GM12801 (cell line): ENCODE measurements around the gene OBP2B.

ENCODE experiments used
- TF ChIP-seq, protein P1 (sequence below): IDR thresholded peaks from one replicate; pipeline ENCODE4 v1.5.1; 2011; ENCODE audit warnings: control low read depth; ENCODE audit not compliant: insufficient read length; ENCODE audit errors: extremely low read depth

The OBP2B gene

DNA sequence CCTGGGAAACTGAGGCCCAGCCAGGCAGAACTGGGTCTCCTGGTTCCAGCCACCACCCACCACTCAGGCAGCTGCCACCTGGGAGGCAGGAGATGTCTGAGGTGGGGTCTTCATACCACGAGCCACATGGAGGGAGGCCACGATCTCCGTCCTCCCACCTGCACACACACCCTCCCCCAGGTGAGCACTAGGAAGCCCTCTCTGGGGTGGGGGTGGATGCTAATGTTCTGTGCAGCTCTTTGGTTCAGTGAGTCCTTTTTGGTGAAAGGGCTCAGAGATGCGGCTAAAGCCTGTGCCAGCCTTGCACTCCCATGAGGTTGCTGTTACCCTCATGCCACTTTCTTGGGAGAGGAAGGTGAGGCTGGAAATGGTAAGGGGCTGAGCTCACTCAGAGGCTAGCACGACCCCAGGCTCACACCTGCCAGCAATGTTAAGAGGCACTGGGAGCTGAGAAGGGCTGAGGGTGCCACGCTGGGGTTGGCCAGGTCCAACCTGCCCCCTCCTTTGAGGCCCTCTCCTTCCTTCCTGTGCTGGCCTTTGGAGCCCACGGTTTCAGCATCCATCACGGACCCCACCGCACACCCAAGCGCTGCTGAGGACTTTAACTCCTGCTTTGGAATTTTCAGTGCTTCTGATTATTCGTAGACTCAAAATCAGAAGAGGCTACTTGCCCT is 26.6 kb upstream of the OBP2B start:
- TF ChIP-seq, protein P1, sequence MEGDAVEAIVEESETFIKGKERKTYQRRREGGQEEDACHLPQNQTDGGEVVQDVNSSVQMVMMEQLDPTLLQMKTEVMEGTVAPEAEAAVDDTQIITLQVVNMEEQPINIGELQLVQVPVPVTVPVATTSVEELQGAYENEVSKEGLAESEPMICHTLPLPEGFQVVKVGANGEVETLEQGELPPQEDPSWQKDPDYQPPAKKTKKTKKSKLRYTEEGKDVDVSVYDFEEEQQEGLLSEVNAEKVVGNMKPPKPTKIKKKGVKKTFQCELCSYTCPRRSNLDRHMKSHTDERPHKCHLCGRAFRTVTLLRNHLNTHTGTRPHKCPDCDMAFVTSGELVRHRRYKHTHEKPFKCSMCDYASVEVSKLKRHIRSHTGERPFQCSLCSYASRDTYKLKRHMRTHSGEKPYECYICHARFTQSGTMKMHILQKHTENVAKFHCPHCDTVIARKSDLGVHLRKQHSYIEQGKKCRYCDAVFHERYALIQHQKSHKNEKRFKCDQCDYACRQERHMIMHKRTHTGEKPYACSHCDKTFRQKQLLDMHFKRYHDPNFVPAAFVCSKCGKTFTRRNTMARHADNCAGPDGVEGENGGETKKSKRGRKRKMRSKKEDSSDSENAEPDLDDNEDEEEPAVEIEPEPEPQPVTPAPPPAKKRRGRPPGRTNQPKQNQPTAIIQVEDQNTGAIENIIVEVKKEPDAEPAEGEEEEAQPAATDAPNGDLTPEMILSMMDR = no peak

DNA sequence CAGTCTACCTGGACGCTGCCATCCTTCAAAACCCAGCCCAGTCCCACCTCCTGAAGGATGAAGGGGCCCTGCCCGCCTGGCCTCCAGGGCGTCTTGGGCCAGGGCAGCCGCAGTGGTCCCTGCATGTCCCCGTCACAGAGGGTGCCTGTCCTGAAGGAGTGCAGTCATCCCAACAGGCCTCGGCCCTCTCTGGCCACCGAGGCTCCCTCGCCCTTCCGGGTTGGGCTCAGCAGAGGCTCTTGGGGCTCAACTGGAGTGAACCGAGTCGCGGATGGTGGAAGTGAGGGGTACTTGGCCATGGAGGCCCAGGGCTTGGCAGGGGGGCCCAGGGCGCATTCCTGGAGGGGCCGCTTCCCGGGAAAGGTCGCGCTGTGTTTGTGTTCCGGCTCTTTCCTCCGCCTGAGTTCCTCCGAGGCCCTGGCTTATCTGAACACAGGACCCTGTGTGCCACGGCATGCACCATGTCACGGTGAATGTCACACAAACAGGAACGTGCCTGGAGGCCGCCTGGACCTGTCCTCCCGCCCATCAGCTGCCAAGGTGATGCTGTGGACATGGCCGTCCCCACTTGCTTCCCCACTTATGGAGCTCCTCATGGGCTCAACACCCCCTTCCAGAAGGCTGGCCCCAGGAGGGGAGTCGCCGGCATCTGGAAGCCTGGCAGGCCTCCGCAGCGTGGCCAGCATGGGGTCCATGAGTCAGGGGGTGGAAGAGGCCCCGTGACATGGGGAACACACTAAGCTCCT is 25.7 kb upstream of the OBP2B start:
- TF ChIP-seq, protein P1 = no peak

DNA sequence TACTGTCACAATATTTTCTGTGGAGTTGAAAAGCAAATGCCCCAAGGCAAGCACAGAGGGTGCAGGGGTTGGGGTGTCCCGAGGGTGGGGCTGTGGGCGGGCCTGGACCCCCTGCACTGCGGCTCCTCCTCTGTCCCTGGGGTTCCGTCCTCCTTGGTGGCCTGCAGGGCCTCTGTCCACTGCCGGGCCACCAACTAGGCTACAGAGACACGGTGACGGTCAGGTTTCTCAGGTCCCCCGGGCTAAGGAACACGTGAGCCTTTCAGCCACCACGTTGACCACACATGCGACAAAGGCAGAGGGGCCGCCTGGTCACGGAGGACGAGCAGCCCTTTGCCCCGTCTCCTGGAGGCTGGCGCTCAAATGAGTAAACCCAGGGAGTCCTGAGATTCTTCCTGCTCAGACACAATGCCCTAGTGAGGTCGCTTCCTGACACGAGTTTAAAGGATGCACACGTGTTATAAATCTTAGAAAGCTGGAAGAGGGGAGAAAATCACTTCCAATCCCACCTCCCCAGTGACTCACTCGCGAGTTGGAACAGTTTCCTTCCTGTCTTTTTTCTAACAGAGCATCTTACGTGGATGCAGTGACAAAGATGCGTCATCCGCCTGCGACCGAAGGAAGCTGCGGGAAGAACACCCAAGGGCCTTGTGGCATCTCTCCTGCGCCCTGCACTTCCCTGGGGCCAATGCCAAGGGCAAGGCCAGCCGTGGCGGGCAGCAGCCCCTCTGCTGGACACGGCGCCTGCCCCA is 24.8 kb upstream of the OBP2B start:
- TF ChIP-seq, protein P1 = no peak

DNA sequence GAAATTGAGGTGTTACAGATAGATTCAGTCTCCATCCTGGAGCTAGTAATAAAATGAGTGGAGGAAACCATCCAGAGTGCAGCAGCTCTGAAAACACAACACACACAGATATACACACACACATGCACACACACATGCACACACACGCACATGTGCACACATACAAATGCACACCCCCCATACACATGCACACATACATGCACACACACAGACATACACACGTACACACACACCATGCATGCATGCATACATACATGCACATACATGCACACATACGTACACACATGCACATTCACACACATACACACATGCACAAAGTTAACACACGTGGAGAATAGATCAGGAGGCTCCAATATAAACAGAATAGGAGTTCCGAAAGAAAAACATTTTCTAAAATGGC is 21.0 kb upstream of the OBP2B start:
- TF ChIP-seq, protein P1 = no peak

DNA sequence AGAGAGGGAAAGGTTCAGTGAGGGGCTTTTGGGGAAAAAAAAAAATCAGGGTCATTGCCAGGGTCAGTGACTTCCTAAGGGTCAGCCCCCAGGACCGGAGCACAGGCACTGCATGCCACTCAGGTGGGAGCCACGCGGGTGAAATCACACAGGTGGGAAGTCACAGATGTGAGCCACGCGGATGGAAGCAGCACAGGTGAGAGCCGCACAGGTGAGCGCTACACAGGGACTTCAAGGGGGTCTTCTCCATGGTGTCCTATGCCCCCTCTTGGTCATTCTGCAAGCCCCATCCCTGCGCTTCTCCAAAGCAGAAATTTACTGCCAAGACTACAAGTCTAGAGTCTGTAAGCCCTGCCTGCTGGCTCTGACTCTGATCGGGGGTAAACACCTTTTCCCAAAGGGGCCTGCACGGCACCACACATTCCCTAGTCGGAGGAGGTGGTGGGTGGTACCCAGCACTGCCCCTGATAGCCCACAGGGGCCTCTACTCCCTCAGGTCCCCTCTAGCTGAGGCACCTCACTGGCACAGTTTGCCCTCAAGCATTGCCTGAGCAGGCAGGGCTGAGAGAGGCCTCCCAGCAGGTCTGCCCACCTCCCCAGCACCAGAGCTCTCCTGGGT is 18.3 kb upstream of the OBP2B start:
- TF ChIP-seq, protein P1 = no peak

DNA sequence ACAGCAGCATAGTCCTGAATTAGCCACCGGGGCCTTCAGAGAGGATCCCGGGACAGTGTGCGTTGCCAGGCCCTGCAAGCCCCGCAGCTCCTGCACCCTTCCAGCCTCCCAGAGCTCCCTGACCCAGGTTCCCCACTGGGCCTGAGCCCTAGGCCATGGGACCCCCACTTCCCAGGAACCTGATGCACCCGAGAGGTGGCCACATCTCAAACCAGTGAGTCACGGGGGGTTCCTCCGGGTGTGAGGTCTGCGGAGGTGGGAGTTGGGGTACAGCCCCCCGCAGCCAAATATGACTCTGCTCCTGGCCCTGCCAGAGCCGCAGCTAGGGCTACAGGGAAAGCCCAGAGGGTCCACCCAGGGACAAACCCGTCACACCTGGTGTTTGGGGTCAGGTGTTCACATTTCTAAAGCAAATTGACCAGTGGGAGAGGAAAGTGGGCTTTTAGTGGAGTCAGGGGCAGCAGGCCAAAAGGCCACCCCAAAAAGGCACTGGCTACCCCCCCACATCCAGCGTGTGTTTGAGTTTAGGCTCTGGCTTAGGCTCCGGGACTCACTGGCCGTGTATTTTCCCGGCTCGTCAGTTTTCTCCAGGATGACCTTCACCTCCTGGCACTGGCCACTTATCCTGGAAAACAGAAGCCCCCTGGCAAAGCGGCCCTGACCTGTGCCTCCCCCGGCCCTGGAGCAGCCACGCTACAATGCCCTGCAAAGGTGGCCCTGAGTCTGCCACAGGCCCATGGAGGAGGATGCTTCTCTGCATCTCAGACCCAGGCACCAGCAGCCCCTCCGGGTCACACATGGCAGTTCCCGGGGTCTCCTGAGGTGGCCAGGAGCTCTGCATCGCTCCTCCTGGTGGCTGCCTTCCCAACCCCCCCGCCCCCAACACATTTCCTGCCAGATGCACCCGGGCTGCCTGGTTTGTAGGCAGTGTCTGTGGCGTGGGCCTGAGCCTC is 17.4 kb upstream of the OBP2B start:
- TF ChIP-seq, protein P1 = no peak
